GM18868 (cell line): Measurements from ENCODE around the gene GLB1L3.
"Not testable (repeated sequence)": the region's sequence is repeated elsewhere in the genome, so short reads cannot be mapped to it uniquely, and the experiment has no call there.

Experiments used
- ATAC-seq: cut with Tn5 transposase; IDR thresholded peaks from one replicate; pipeline ENCODE4 v1.9.1; 2021; ENCODE audit warnings: mild to moderate bottlenecking, moderate library complexity; ENCODE audit not compliant: unreplicated experiment

GLB1L3 gene

DNA sequence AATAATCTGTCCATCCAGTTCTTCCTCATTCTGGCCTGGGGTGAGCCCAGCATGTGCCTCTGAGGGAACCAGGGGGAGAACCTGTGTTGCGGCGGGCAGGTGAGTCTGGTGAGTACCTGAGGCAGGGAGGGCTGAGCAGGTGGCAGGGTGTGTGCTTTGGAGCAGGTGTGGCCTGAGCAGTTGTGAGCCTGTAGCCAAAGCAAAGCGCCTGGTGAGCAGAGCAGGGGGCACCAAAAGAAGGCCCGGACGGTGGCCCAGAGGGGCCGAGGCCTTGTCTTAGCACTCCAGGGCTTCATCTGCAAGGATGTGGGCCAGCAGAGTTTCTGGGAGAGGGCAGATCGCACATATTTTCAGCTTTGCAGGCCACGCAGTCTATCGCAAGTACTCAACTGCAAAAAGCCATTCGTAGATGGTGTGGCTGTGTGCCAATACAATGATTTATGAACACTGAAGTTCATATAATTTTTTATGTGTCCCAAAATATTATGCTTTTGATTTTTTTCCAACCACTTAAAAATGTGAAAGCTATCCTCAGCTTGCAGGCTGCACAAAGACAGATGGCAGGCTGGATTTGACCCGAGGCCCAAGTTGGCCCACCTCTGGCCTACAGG is 64.3 kb downstream of the GLB1L3 start:
- ATAC-seq, result no peak

DNA sequence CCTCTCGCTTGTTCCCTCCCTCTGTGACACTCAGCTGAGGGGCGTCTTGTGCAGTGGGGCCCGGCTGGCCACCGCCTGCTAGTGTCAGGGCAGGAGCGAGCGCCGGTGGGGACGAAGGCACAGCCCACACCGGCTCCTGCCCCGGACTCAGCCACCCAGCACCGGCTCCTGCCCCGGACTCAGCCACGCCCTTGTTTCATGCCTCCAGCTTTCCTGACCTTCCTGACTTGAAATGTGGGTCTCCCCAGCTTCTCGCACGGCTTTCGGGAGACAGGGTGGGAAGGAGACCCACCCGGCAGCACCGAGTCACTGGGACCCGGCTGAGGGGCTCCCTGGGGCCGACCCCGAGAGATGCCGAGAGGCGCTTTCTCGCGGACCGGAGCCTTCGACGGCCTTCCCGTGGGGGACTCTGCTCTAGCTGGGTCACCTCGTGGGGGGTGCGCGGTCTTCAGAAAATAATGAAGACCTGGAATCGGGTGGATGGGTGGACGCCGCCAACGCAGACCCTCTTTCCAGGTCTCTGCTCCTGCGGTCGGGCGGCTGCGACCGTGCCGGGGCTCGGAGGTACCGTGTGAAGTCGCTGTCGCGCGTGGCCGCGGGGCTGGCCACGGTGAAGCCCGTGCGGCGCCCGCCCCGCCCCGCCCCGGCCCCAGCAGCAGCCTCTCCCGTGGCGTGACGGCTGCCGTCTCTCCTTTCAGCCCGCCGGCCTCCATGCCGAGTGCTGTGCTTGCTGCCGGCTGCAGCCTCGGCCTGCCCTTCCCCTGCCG is 65.8 kb downstream of the GLB1L3 start:
- no peak for ATAC-seq

DNA sequence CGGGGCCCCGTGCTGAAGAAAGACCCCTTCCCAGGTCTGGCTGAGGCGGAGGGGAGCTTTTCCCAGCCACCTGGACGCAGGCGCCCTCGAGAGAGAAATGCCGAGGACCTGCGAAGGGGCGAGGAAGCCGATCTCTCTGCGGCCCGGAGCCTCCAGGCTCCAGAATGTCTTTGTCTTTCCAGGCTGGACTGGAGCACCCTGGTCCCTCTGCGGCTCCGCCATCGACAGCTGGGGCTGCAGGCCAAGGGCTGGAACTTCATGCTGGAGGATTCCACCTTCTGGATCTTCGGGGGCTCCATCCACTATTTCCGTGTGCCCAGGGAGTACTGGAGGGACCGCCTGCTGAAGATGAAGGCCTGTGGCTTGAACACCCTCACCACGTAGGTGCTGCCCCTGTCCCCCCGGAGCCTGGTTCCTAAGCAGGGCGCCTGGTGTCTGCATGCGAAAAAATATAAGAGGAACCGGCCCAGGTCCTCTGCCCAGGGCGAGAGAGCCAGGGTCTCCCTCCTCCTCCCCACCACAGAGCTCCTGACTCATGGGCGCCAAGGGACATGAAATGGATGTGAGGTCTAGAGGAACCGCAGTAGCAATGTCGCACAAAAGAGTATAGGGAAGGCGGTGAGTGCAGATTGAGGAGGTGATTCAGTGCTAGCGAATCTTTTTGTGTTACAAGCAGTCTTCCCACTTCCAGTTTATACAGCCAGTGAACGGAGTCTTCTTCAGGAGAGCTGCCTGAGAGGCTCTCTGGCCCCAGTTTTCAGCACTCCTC is 66.6 kb downstream of the GLB1L3 start:
- ATAC-seq, result no peak

DNA sequence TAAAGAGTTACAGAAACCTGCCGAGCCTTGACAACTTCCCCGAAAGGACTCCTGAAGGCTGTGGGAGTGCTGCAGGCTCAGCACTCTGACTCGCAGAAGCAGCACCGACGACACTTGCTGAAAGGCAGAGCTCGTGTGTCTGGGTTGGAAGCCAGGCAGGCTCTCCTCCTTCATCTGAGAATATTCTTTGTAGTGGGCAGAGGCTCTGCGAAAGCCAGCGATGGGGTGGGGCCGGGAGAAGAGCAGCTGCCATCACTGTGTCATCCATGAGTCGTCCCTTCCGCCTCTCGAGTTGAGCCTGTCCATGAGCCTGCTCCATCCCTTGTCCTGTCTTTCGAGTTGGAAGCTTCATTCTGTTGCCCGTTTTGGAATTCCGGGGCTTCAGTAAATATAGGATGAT is 67.5 kb downstream of the GLB1L3 start:
- ATAC-seq, result no peak

DNA sequence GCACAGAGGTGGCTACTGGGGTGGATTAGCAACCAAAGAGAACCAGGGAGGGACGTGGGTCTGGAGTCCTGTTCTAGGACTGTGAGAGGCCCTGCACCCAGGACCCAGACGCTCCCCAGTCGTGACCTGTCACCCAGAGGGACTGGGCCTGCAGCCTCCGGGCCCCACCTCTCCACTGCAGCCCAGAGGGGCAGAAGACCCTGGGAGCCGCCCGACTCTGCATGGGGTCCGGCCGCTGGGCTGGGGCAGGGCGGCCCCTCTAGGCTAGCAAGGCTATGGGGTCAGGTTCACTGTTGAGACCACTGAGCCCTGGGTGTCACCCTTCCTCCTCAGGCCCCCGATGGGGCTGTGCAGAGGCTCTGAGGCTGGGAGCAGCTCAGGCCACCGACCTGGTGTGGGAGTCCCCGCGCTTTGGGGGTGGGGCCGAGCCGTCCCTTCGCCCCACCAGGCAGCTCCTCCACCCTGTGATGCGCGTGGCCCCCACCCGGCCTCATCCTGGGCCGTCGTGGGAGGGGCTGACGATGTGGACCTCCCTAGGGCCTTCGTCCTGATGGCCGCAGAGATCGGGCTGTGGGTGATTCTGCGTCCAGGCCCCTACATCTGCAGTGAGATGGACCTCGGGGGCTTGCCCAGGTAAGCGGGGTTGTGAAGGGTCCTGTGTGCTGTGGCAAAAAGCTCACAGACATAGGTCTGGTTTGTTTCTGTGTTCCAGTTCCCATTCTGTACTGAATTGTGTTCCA is 68.5 kb downstream of the GLB1L3 start:
- not testable (repeated sequence) for ATAC-seq

DNA sequence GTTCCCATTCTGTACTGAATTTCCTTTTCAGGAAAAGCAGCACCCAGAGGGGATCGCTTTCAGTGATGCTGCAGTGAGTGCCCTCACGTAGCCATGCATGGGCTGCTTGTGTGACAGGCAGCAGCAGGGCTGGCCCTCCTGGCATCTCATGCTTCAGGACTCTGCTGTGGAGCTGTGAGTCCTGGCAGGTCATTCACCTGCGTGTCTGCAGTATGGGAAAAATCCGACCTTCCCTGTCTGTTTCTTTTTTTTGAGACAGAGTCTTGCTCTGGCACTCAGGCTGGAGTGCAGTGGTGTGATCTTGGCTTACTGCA is 69.0 kb downstream of the GLB1L3 start:
- ATAC-seq, result no peak

DNA sequence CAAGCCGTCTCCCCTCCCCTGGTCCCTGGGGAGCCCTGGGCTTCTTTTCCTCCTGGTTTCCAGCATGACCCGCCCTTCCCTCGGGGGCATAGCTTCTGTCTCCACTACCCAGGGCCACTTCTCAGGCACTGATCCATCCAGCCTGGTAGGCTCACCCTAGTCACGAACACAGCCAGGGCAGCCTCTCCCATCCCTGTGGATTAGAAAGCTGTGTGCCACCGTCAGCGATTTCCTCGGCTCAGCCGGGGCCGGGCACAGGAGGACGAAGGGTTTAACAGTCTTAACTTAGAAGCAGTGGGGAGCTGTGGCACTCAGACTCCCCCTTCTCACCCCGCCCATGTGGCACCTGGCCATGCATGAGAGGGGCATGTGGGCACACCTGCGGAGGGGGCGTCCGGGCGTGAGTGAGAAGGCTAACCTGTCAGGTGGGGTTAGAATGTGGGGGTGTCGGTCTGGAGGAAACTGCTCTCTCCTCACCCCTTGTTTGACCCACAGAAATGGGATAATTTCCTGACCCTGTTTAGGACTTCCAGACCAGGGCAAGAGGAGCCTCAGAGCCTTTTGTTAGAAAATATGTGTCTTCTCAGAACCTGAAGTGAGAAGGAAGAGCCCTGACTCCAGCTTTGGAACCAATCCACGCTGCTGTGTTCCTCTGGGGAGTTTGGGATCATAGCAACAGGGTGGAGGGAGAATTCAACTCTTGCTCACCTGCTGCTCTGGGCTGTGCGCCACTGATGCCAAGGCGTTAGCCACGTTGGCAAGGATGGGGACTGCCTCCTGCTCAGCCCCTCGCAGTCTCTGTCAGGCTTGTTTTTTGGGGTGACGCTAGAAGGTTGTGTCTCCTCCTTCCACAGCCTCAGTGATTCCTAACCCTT is 70.2 kb downstream of the GLB1L3 start:
- no peak for ATAC-seq

DNA sequence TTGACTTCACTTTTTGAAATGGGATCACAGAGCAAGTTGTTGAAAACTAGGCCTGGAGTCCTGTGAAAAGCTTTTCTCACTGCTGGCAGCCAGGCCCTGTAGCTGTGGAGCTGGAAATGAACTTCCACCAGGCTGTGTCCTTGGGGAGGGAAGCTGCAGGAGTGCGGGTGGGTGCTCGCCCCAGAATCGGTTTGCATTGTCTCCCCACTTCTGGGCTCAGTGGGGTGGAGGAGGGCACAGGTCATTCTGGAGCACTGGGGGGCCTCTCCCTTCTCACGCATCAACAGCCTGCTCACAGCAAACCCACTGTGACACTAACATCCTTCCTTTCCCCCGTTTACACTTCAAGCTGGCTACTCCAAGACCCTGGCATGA is 70.8 kb downstream of the GLB1L3 start:
- no peak for ATAC-seq

DNA sequence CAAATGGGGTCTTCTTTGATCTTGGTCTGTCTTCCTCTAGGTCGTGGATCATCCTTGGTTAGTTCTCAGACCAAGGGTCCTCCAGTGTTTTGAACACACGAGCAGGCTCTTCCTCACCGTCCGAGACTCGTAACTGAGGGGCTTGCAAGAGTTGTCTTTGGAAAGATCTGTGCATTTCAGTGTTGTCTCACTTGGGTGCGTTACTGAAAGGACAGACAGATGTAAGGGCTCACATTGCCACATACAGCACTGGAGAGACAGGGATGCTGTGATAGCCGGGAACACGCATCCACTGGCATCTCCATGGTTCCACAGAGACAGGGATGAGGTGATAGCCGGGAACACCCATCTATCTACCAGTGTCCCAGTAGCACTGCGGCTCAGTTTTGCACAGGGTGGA is 71.3 kb downstream of the GLB1L3 start:
- ATAC-seq, result no peak

DNA sequence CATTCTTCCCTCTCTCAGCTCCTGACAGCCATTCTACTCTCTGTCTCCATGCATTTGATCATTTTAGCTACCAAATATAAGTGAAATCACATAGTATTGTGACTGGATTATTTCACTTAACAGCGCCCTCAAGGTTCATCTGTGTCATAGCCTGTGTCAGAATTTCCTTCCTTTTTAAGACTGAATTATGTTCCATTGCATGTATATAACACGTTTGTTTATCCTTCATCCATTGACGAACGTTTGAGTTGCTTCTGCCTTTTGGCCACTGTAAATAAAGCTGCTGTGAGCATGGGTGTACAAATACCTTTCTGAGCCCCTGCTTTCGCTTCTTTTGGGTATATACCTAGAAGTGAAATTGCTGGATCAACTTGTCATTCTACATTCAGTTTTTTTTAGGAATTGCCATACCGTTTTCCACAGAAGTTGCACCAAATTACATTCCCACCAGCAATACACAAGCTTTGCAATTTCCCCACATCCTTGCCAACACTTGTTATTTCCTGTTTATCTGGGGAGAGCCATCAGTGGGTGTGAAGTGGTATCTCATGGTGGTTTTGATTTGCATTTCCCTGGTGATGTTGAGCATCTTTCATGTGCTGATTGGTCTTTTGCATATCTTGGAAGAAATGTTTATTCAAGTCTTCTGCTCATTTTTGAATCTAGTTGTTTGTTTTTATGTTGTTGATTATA is 73.1 kb downstream of the GLB1L3 start:
- ATAC-seq, result no peak

DNA sequence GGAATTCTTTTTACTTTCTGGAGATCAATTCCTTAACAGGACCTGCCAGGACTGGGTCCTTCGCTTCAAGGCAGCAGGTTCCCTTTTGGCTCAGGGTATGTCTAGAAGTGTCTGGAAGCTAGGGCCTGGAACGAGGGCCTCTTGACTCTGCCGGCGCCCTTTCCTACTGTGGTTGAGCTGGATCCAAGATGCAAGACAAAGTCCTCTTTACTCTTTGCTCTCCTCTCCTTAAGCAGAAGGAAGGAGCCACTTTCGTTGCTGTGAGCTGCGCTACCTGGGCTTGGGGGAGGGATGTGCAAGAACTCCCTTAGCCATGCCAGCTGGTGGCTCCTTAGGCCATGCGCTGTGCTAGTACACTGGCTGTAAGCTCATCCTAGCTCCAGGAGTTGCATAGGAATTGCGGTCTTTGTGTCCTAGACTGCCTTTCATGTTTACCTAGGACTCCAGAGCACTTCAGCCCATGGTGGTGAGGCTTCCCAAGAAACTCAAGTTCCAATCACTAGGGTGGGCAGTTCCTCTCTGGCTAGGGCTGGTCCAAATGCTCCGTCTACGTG is 73.7 kb downstream of the GLB1L3 start:
- peak; percentile 25 for ATAC-seq

DNA sequence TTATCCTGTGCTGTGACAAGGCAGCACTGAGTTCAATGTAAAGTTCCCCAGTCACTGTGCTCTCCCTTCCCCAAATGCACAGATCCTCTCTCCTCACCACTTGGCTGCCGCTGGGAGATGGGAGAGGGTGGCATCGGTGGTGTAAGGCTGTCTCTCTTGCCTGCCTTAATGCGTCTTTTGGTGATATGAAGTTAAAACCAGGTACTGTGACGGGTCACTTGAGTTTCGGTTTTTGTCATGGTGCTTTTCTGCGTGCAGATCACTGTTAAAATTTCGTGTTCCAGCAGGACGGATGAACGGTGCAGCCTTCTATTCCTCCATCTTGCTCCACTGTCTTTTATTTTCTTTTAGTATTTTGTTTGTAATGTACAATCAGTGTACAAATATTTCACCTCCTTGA is 74.2 kb downstream of the GLB1L3 start:
- peak; percentile 82 for ATAC-seq

DNA sequence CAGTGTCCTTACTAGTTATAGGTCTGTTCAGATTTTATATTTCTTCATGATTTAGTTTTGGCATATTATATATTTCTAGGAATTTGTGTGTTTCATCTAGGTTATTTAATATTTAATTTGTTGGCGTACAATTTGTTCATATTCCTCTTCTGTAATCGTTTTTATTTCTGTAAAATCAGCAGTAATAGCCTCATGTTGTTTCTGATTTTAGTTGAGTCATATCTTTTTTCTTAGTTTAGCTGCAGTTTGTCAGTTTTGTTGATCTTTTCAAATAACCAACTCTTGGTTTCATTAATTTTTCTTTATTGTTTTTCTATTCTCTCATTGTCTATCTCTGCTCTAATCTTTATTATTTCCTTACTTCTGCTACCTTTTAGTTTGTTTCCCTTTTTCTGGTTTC is 75.9 kb downstream of the GLB1L3 start:
- ATAC-seq, result no peak

DNA sequence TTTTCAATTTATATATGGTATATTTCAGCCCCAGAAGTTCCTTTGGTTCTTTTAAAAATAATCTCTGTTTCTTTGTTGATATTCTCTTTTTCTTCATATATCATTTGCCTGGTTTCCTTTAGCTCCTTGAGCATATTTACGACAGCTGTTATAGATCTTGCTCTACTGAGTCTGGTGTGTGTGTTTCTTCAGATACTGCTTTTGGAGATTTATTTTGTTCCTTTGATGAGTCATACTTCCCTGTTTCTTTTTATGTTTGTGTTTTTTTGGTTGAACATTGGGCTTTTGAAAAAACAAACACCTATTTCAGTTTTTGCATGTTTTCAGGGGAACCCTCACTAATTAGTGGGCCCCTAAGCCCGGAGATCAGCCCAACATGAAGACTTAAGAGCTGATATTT is 79.0 kb downstream of the GLB1L3 start:
- no peak for ATAC-seq

DNA sequence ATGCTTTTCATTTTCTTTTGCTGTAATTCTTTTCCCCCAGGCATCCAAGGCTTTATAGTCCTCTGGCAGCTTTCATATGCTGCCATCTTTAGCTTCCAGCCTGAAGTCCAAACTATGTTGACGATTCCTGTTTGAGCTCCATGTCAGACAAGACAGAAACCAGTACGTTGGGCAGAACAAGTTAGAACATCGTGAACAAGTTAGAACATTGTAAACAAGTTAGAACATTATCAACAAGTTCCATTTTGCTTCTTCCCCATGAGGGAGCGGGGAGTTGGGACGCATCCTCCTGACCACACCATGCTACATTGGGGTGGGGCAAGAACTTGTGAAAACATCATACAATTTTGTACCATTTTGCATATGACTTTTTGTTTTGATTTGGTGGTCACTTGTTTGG is 79.5 kb downstream of the GLB1L3 start:
- ATAC-seq, result no peak

DNA sequence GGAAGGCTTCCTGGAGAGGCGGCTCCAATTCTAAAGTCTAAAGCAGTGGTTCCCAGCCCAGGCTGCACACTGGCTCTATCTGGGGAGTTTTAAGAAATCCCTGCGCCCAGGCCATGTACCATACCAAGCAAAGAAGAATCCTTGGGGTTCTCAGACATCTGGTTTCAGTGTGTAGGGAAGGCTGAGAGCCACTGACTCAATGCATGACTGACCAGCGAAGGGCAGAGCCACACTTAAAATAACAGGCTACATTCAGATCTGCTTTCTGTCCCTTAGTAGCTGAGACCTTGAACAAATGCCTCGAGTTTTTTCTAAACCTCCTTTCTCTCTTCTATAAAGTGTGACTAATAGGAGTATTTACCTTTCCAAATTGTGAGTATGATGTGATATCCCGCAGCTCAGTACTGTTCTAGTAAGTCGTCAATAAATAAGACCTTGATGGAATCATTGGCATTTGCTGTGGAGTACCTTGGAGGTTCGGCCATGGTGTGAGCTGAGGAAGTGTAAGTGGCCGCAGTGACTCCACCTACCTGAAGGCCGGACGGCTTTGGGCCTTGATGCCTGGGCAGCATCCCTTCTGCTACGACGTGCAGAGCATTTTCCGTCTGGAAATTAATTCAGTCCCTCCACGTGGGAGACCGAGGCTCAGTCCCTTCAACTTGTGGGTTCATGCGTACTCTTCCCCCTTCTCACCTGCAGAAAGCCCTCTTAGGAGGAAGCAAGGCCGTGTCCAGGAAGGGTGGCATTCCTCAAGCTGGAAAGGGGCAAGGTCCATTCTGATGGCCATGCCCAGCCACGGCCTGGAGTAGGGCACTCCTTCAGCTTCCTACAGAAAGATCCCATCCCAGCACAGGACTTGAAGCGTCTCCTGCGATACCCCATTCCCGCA is 80.7 kb downstream of the GLB1L3 start:
- no peak for ATAC-seq

DNA sequence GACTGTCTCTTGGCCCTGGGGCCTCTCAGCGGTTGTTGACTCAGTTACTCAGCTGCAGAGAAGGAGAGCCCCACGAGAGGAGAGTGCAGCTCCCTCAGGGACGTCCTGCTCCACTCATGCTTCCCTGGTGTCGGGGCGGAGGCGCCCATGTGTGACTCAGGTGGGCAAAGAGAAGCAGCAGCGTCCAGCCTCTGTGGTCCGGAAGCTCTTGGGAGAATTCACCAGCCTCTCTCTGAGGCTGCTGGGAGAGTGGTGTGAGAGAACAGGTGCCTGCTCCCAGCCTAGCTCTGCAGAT is 81.3 kb downstream of the GLB1L3 start:
- no peak for ATAC-seq

DNA sequence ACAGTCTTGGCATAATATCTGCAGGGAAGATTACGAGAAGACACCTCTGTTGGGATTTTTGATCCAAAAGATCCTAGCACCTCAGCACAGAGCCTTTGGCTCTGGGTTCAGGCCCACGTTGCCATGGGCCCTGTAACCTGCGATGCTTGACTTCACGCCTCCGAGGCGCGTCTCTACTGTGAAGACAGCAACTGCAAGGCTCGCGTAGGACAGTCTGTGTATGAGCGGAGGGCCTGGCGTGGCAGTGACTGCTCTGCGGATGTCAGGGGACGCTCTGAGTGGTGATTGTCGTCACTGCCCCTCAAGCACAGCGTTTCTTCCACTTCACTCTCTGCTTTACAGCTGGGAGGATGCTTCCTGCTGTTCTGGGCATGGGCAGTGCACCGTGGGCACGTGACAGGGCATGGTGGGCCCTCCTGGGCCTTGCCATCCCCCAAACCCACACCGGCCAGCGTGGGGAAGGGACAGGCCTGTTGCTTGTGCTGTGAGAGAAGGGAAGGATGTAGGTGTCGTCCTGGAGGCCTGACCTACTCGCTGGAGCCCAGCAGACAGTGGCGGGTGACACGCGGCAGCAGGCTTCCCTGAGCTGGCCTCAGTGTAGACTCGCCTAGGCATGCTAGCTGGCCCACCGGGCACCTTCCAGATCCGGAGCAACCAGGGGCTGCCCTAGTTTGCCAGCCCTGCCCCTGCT is 82.1 kb downstream of the GLB1L3 start:
- no peak for ATAC-seq
